ENCODE results near the gene DLG2. TPM values are rescaled to one million over a fixed set of nuclear protein-coding genes. Genes with fewer than 3 reads are reported as not detected.

DLG2 gene
- polyA plus RNA-seq, 3 donors: 0.24 to 0.39 TPM; not detected in 1

- intact Hi-C loops (cut with micrococcal nuclease): no loop called here
- H3K27me3 Mint-ChIP-seq (ENCODE audit: low read depth in 3 of 3): peaks cover 0 to 1% (median 0%) of the 10 kb centered on the region in 3 donors
- Histone ChIP-seq H3K27me3 (ENCODE audit: control insufficient read depth in 2 of 2, insufficient read depth in 2 of 2, low read length in 2 of 2) (no peaks in the 10 kb centered on the region), H3K9ac (ENCODE audit: insufficient read depth, low read length, poor library complexity, severe bottlenecking) (no peak overlapping the region), H3K27ac (ENCODE audit: low read depth in 1 of 2, low read length in 2 of 2) (no peak overlapping the region), H3K36me3 (replicated peaks in 1 of 2; ENCODE audit: control insufficient read depth in 1 of 2, insufficient read depth in 2 of 2, low read length in 2 of 2) (no peaks in the 10 kb centered on the region), H3K79me2 (ENCODE audit: insufficient read depth, low read length) (no peaks in the 10 kb centered on the region), H3K4me2 (replicated peaks; ENCODE audit: extremely low read depth, low read length, poor library complexity, severe bottlenecking) (no peak overlapping the region), H4K20me1 (ENCODE audit: insufficient read depth, low read length) (no peaks in the 10 kb centered on the region), H3K4me3 (replicated peaks in 1 of 3; ENCODE audit: low read depth in 2 of 3, low read length in 3 of 3) (no peak overlapping the region), H3K4me1 (ENCODE audit: control insufficient read depth in 1 of 2, insufficient read depth in 2 of 2, low read length in 2 of 2) (no peaks in the 10 kb centered on the region), H3K9me3 (replicated peaks in 1 of 2; ENCODE audit: control insufficient read depth in 1 of 2, insufficient read depth in 1 of 2, low read length in 2 of 2) (no peaks in the 10 kb centered on the region), H2AFZ (ENCODE audit: insufficient read depth, low read depth, low read length, poor library complexity, severe bottlenecking) (no peak overlapping the region)
- no peaks in the 10 kb centered on the region for H3K9me3 Mint-ChIP-seq
- TF ChIP-seq CTCF (IDR thresholded peaks at IDR 0.05): no peak
- no peak overlapping the region for H3K4me3 Mint-ChIP-seq
- no peaks in the 10 kb centered on the region for H3K36me3 Mint-ChIP-seq
- no peak for DNase-seq
- no peak overlapping the region for H3K27ac Mint-ChIP-seq
- no peaks in the 10 kb centered on the region for H3K4me1 Mint-ChIP-seq
Measured at GRCh38 chr11:84526250-84526649, 1100.9 kb downstream of the DLG2 start.

GRCh38 chr11:84524422-84525051 lies 1102.6 kb downstream of the DLG2 start:
- H3K27me3 ChIP-seq (ENCODE audit: control insufficient read depth in 2 of 2, insufficient read depth in 2 of 2, low read length in 2 of 2): no peaks in the 10 kb centered on the region
- H4K20me1 ChIP-seq (ENCODE audit: insufficient read depth, low read length): no peaks in the 10 kb centered on the region
- 100% methylated on average over 1 of the region's 3 CpGs for WGBS (ENCODE audit: insufficient coverage)
- no peaks in the 10 kb centered on the region for H3K9me3 ChIP-seq (replicated peaks in 1 of 2; ENCODE audit: control insufficient read depth in 1 of 2, insufficient read depth in 1 of 2, low read length in 2 of 2)
- H3K9ac ChIP-seq (ENCODE audit: insufficient read depth, low read length, poor library complexity, severe bottlenecking): no peak overlapping the region
- H3K4me3 Mint-ChIP-seq: no peak overlapping the region
- no peaks in the 10 kb centered on the region for H3K36me3 Mint-ChIP-seq
- no peaks in the 10 kb centered on the region for H3K4me1 ChIP-seq (ENCODE audit: control insufficient read depth in 1 of 2, insufficient read depth in 2 of 2, low read length in 2 of 2)
- H3K4me2 ChIP-seq (replicated peaks; ENCODE audit: extremely low read depth, low read length, poor library complexity, severe bottlenecking): no peak overlapping the region
- no peak overlapping the region for H3K4me3 ChIP-seq (replicated peaks in 1 of 3; ENCODE audit: low read depth in 2 of 3, low read length in 3 of 3)
- H2AFZ ChIP-seq (ENCODE audit: insufficient read depth, low read depth, low read length, poor library complexity, severe bottlenecking): no peak overlapping the region
- H3K27ac Mint-ChIP-seq: no peak overlapping the region
- intact Hi-C loops (cut with micrococcal nuclease): no loop called here
- H3K4me1 Mint-ChIP-seq: no peaks in the 10 kb centered on the region
- no peak overlapping the region for H3K27ac ChIP-seq (ENCODE audit: low read depth in 1 of 2, low read length in 2 of 2)
- H3K36me3 ChIP-seq (replicated peaks in 1 of 2; ENCODE audit: control insufficient read depth in 1 of 2, insufficient read depth in 2 of 2, low read length in 2 of 2): no peaks in the 10 kb centered on the region
- peaks cover 0 to 1% (median 0%) of the 10 kb centered on the region in 3 donors for H3K27me3 Mint-ChIP-seq (ENCODE audit: low read depth in 3 of 3)
- TF ChIP-seq CTCF (IDR thresholded peaks at IDR 0.05): no peak
- no peaks in the 10 kb centered on the region for H3K9me3 Mint-ChIP-seq
- no peak for DNase-seq
- H3K79me2 ChIP-seq (ENCODE audit: insufficient read depth, low read length): no peaks in the 10 kb centered on the region

Data from CD14-positive monocyte (primary cell).